ENCODE results near the gene LMBR1.
A peak's percentile ranks its signal among the peaks of the same experiment; 100 is the strongest.

- TF ChIP-seq TAF1 (IDR thresholded peaks at IDR 0.05; ENCODE audit: low read depth, low read length) (no peak), POLR2A (IDR thresholded peaks at IDR 0.05; ENCODE audit: low read depth, low read length) (peak; percentile 77; the same call in 1 of the 2 replicates), POLR2AphosphoS5 (IDR thresholded peaks at IDR 0.05; ENCODE audit: low read depth, low read length) (peak; percentile 74), PAX5 (IDR thresholded peaks at IDR 0.05; ENCODE audit: insufficient read depth, low read length, severe bottlenecking) (no peak), POU2F2 (IDR thresholded peaks at IDR 0.05; ENCODE audit: low read depth, low read length) (no peak), SPI1 (IDR thresholded peaks at IDR 0.05; ENCODE audit: low read depth, low read length) (no peak)
These were observed 252.6 kb downstream of the LMBR1 start, which contains the start of gene RNF32 for GRCh38 chr7:156640257-156640948.

Data from GM12891 (cell line).